A549 (cell line): Measurements from ENCODE around the gene RAPGEF6. TPM values are rescaled to one million over a fixed set of nuclear protein-coding genes. Genes with fewer than 3 reads are reported as not detected.
"Not testable (repeated sequence)": the region's sequence is repeated elsewhere in the genome, so short reads cannot be mapped to it uniquely, and the experiment has no call there.

ENCODE experiments used
- ATAC-seq, 2 experiments: fragments of 200-7000 bp in 1 of 2; fragments of >200 bp in 1 of 2; cut with Nextera tagmentation in 1 of 2; cut with Tn5 transposase in 1 of 2; 3 replicates each; pipeline versions ENCODE4 v1.8.0 to v1.9.1; 2018 to 2020; ENCODE audit warnings: mild to moderate bottlenecking in 1 of 2, moderate library complexity in 1 of 2
- CTCF ChIA-PET: fragments of 300-600 bp; sonication (Branson Sonifier 250); formaldehyde crosslinking; extraction: SDS; loops from one replicate; lab custom pipeline; 2021; ENCODE audit warnings: antibody characterized with exemption, inconsistent platforms; lab: Yijun Ruan, JAX
- POLR2A ChIA-PET: fragments of 350-600 bp; formaldehyde crosslinking; extraction: SDS; loops from one replicate; lab custom pipeline; 2021; ENCODE audit warnings: antibody characterized with exemption, inconsistent platforms; lab: Yijun Ruan, JAX
- DNase-seq, 2 experiments: peaks; one replicate each; pipeline versions ENCODE4 v3.0.0 to v3.0.0-alpha.2; 2011 to 2016; ENCODE audit warnings: low read depth in 1 of 2, low spot score in 1 of 2
- FAIRE-seq: peaks from 2 replicates; lab custom pipeline; 2011; peaks lifted over from hg19 to GRCh38; lab: Jason Lieb, UNC
- H3K27ac ChIP-seq, 2 experiments: fragments of >200 bp; sonication (Bioruptor Twin); formaldehyde crosslinking; 3 replicates each; pipeline ENCODE4 v1.5.1; 2016 to 2017
- H3K4me1 ChIP-seq: fragments of >200 bp; sonication (Bioruptor Twin); formaldehyde crosslinking; 3 replicates; pipeline ENCODE4 v1.6.1; 2016
- H3K4me2 ChIP-seq: fragments of >200 bp; sonication (Bioruptor Twin); formaldehyde crosslinking; 3 replicates; pipeline ENCODE4 v1.6.1; 2016
- H3K4me3 ChIP-seq: fragments of >200 bp; sonication (Bioruptor Twin); formaldehyde crosslinking; 3 replicates; pipeline ENCODE4 v1.5.1; 2016
- H3K9me3 ChIP-seq: fragments of >200 bp; sonication (Bioruptor Twin); formaldehyde crosslinking; 3 replicates; pipeline ENCODE4 v1.6.1; 2016
- BHLHE40 ChIP-seq: IDR thresholded peaks from 2 replicates; pipeline ENCODE4 v1.6.1; 2012; ENCODE audit warnings: low read depth, low read length, inconsistent platforms
- CBX2 ChIP-seq: fragments of 200-600 bp; sonication (generic); IDR thresholded peaks from 2 replicates; pipeline ENCODE4 v1.6.1; 2016; ENCODE audit warnings: low read depth, mild to moderate bottlenecking, borderline replicate concordance
- CBX8 ChIP-seq: fragments of 200-600 bp; sonication (generic); IDR thresholded peaks from 2 replicates; pipeline ENCODE4 v1.6.1; 2016
- CHD2 ChIP-seq: fragments of 150-350 bp; IDR thresholded peaks from 2 replicates; pipeline ENCODE4 v1.6.1; 2014; ENCODE audit warnings: low read length; ENCODE audit not compliant: partially characterized antibody
- CTCF ChIP-seq: fragments of >200 bp; sonication (Bioruptor Twin); formaldehyde crosslinking; IDR thresholded peaks from 3 replicates; pipeline ENCODE4 v1.5.1; 2016
- E2F6 ChIP-seq: IDR thresholded peaks from 2 replicates; pipeline ENCODE4 v1.6.1; 2012; ENCODE audit warnings: low read depth, borderline replicate concordance
- EHMT2 ChIP-seq: fragments of 200-600 bp; sonication (generic); IDR thresholded peaks from 2 replicates; pipeline ENCODE4 v1.6.1; 2016; ENCODE audit warnings: antibody characterized with exemption, low read depth, mild to moderate bottlenecking, moderate library complexity
- FOSL2 ChIP-seq, 2 experiments: fragments of 450-650 bp in 1 of 2; fragments of >200 bp in 1 of 2; sonication (Bioruptor Twin) in 1 of 2; formaldehyde crosslinking; IDR thresholded peaks; 2 replicates each; pipeline versions ENCODE4 v1.5.0 to v1.6.1; 2016 to 2020; ENCODE audit warnings: mild to moderate bottlenecking in 1 of 2, moderate library complexity in 1 of 2
- HDAC2 ChIP-seq: fragments of 200-600 bp; sonication (generic); IDR thresholded peaks from 2 replicates; pipeline ENCODE4 v1.6.1; 2016
- HOXB13 ChIP-seq: fragments of 250-450 bp; sonication (Bioruptor Pico); IDR thresholded peaks from 2 replicates; pipeline ENCODE4 v1.5.0; 2020; ENCODE audit warnings: low read depth, mild to moderate bottlenecking, moderate library complexity
- JUN ChIP-seq, 2 experiments: fragments of >200 bp; sonication (Bioruptor Twin); formaldehyde crosslinking; IDR thresholded peaks; 2 replicates in 1 of 2; 3 replicates in 1 of 2; pipeline ENCODE4 v1.6.1; 2016 to 2017
- JUNB ChIP-seq: fragments of >200 bp; sonication (Bioruptor Twin); formaldehyde crosslinking; IDR thresholded peaks from 2 replicates; pipeline ENCODE4 v1.6.1; 2016
- KDM1A ChIP-seq: fragments of 200-600 bp; sonication (generic); IDR thresholded peaks from 2 replicates; pipeline ENCODE4 v1.6.1; 2016; ENCODE audit warnings: low read depth, mild to moderate bottlenecking
- KDM5A ChIP-seq: fragments of 200-600 bp; sonication (generic); IDR thresholded peaks from 2 replicates; pipeline ENCODE4 v1.6.1; 2016; ENCODE audit warnings: antibody characterized with exemption, mild to moderate bottlenecking
- MAFK ChIP-seq: fragments of 450-650 bp; IDR thresholded peaks from 2 replicates; pipeline ENCODE4 v1.6.1; 2014; ENCODE audit not compliant: partially characterized antibody
- MYC ChIP-seq: IDR thresholded peaks from 2 replicates; pipeline ENCODE4 v1.6.1; 2012; ENCODE audit warnings: mild to moderate bottlenecking, inconsistent platforms, low read length, improper control_type of control experiment, borderline replicate concordance
- NPAS2 ChIP-seq: fragments of 250-450 bp; sonication (Bioruptor Pico); IDR thresholded peaks from 2 replicates; pipeline ENCODE4 v1.8.0; 2022; ENCODE audit warnings: mild to moderate bottlenecking, moderate library complexity, borderline replicate concordance
- RARB ChIP-seq: fragments of 250-450 bp; sonication (Bioruptor Pico); IDR thresholded peaks from 2 replicates; pipeline ENCODE4 v1.8.0; 2021; ENCODE audit warnings: mild to moderate bottlenecking, moderate library complexity
- RCOR1 ChIP-seq: fragments of 150-350 bp; IDR thresholded peaks from 2 replicates; pipeline ENCODE4 v1.6.1; 2014; ENCODE audit warnings: antibody characterized with exemption, low read length, low read depth
- RFX5 ChIP-seq: fragments of 450-650 bp; IDR thresholded peaks from 2 replicates; pipeline ENCODE4 v1.7.1; 2014; ENCODE audit warnings: antibody characterized with exemption, mild to moderate bottlenecking, moderate library complexity
- SMC3 ChIP-seq: fragments of >200 bp; sonication (Bioruptor Twin); formaldehyde crosslinking; IDR thresholded peaks from 3 replicates; pipeline ENCODE4 v1.6.1; 2018; ENCODE audit warnings: inconsistent platforms
- TFCP2L1 ChIP-seq: fragments of 250-450 bp; sonication (Bioruptor Pico); IDR thresholded peaks from 2 replicates; pipeline ENCODE4 v1.5.0; 2021; ENCODE audit warnings: mild to moderate bottlenecking
- TP53 ChIP-seq: fragments of 250-450 bp; sonication (Bioruptor Pico); IDR thresholded peaks from 2 replicates; pipeline ENCODE4 v1.5.0; 2021; ENCODE audit warnings: mild to moderate bottlenecking, moderate library complexity
- ZC3H11A ChIP-seq: fragments of 450-650 bp; IDR thresholded peaks from 2 replicates; pipeline ENCODE4 v1.6.1; 2014; ENCODE audit warnings: antibody characterized with exemption, mild to moderate bottlenecking
- WGBS: methylation state at CpG from one replicate; pipeline ENCODE4 v1.1.6; 2017; ENCODE audit errors: missing lambda C conversion rate; 5-methylcytosine and 5-hydroxymethylcytosine counted together
- polyA plus RNA-seq, 4 experiments: library from polyadenylated mRNA; depleted of rRNA in 3 of 4; stranded (reverse); fragments of >200 nt; fragmentation: RNase III in 1 of 4; extraction: RNeasy Plus Mini Kit Qiagen cat#74134 plus additional on column Dnase treatment in 1 of 4; gene quantifications; 2 replicates in 3 of 4; 3 replicates in 1 of 4; pipeline ENCODE4 v1.2.3, GENCODE V29; 2011 to 2017
- TF ChIP-seq, protein P1 (sequence below): fragments of >200 bp; sonication (Bioruptor Twin); formaldehyde crosslinking; IDR thresholded peaks from 2 replicates; pipeline ENCODE4 v1.6.1; 2016
- TF ChIP-seq, protein P2 (sequence below): fragments of 200-600 bp; sonication (generic); IDR thresholded peaks from 2 replicates; pipeline ENCODE4 v1.6.1; 2016; ENCODE audit warnings: antibody characterized with exemption, mild to moderate bottlenecking, moderate library complexity

RAPGEF6 gene
- polyA plus RNA-seq, 2 of the 4 experiments (the other 2 are of a cell fraction): 5.9 to 15.2 TPM

DNA sequence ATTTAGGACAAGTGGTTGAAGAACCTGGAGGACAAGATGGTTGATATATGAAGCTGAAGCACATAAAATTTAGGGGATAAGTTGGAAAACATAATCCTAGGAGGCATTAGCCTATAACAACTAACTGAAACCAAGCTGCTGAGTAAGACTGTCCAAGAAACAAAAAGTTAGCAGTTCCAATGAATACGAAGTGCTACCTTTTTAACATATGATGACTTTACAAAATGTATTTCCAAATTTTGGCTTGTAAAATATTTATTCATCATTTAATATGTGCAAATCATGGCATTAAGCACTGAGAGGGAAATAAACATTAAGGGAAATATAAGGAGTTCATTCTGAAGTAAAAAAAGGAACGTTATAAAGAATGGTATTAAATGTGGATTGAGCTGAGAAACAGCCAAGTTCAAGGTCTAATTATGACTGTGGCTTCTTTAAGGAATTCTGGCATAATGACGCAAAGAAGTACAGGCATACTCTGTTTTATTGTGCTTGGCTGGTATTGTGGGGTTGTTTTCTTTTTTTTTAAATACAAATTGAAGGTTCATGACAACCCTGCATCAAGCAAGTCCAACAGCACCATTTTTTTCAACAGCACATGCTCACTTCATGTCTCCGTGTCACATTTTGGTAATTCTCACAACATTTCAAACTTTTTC is 7.7 kb downstream of the RAPGEF6 start:
- WGBS: 94% methylated on average over 4 of the region's 4 CpGs
- ATAC-seq (no peak), FAIRE-seq (no peak), DNase-seq (no peak)
- ChIA-PET CTCF (interaction anchor here (0.7 kb wide), 1 partner anchor 12 kb away, joined by 3 read pairs; no protein-coding TSS in a partner anchor), POLR2A (no interaction called here)
- H3K4me3 ChIP-seq: no peak overlapping the region
- no peak for TF ChIP-seq NPAS2 (CRISPR knock-in tag)
- peak; percentile 4 for TF ChIP-seq MAFK
- no peaks in the 10 kb centered on the region for H3K9me3 ChIP-seq
- no peak overlapping the region for H3K27ac ChIP-seq
- H3K4me1 ChIP-seq: peaks cover 31% of the 10 kb centered on the region
- H3K4me2 ChIP-seq: no peak overlapping the region

DNA sequence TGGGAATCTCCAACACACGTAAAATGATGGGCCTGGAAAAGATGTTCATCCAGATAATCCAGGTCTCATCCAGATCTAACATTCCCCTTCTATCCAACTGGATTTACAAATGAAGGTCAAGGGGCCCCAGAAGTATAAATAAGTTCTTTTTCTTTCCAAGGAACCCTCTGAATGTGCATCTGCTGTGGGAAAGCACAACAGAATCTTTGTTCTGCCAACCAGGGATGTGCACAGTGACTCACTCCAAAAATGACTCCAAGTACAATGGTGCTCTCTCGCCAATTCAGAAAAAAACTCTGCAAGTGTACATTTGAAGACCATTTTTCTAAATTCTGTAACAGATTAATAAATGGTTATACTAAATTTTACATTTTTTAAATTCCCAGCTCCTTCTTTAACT is 12.4 kb downstream of the RAPGEF6 start:
- ChIA-PET CTCF (no interaction called here), POLR2A (no interaction called here)
- no peak for DNase-seq
- WGBS: 91% methylated on average over 2 of the region's 2 CpGs
- H3K9me3 ChIP-seq: no peaks in the 10 kb centered on the region
- no peak overlapping the region for H3K4me3 ChIP-seq
- no peaks in the 10 kb centered on the region for H3K4me1 ChIP-seq
- H3K4me2 ChIP-seq: no peak overlapping the region
- FAIRE-seq: no peak
- no peak for TF ChIP-seq RARB (CRISPR knock-in tag)
- TF ChIP-seq CHD2: no peak
- no peak for TF ChIP-seq CBX2
- no peak for TF ChIP-seq TP53 (CRISPR knock-in tag)
- no peak for TF ChIP-seq KDM5A
- TF ChIP-seq RFX5: no peak
- TF ChIP-seq JUNB: no peak
- TF ChIP-seq HOXB13: no peak
- no peak for TF ChIP-seq RCOR1
- TF ChIP-seq FOSL2 (IDR thresholded peaks at IDR 0.05): no peak
- no peak for TF ChIP-seq FOSL2 (CRISPR knock-in tag; IDR thresholded peaks at IDR 0.05)
- TF ChIP-seq SMC3: no peak
- no peak for TF ChIP-seq EHMT2
- TF ChIP-seq MYC: no peak
- no peak for TF ChIP-seq ZC3H11A
- no peak for TF ChIP-seq HDAC2
- no peak for TF ChIP-seq NPAS2 (CRISPR knock-in tag)
- TF ChIP-seq BHLHE40: no peak
- no peak for TF ChIP-seq CTCF
- TF ChIP-seq, all 56 proteins: peak for 0
- no peak for ATAC-seq
- H3K27ac ChIP-seq: no peak overlapping the region

DNA sequence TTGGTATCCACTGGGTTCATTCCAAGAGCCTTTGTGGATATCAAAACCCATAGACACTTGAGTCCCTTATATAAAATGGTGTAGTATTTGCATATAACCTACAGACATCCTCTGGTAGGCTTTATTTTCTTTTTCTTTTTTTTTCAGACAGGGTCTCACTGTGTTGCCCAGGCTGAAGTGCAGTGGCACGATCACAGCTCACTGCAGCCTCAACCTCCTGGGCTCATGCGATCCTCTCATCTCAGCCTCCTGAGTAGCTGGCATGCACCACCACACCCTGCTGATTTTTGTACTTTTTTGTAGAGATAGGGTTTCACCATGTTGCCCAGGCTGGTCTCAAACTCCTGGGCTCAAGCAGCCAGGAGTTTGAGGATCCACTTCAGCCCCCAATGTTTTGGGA is 13.9 kb downstream of the RAPGEF6 start:
- H3K4me3 ChIP-seq, POLR2A ChIA-PET, H3K4me1 ChIP-seq, H3K4me2 ChIP-seq, ATAC-seq, H3K9me3 ChIP-seq, CTCF ChIA-PET, H3K27ac ChIP-seq, FAIRE-seq, DNase-seq: not testable (repeated sequence)
- 97% methylated on average over 2 of the region's 2 CpGs for WGBS

- Histone ChIP-seq H3K4me1 (peaks cover 3% of the 10 kb centered on the region; the same call in 1 of the 3 replicates), H3K4me2 (no peak overlapping the region), H3K4me3 (no peak overlapping the region), H3K9me3 (no peaks in the 10 kb centered on the region), H3K27ac (no peak overlapping the region)
- FAIRE-seq: no peak
- DNase-seq: no peak
- ATAC-seq: no peak
- WGBS: 82% methylated on average over 8 of the region's 8 CpGs
- ChIA-PET POLR2A (no interaction called here), CTCF (interaction anchor here (1.0 to 4.2 kb wide), 2 partner anchors 12 to 29 kb away, joined by 3 to 18 read pairs; no protein-coding TSS in a partner anchor)
- TF ChIP-seq CBX8 (no peak), E2F6 (no peak), BHLHE40 (no peak), KDM1A (no peak), JUNB (no peak), RCOR1 (no peak), JUN (IDR thresholded peaks at IDR 0.05) (no peak), TFCP2L1 (CRISPR knock-in tag) (no peak), ZC3H11A (no peak)
- TF ChIP-seq, protein P1, sequence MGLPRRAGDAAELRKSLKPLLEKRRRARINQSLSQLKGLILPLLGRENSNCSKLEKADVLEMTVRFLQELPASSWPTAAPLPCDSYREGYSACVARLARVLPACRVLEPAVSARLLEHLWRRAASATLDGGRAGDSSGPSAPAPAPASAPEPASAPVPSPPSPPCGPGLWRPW: no peak
- TF ChIP-seq, protein P2, sequence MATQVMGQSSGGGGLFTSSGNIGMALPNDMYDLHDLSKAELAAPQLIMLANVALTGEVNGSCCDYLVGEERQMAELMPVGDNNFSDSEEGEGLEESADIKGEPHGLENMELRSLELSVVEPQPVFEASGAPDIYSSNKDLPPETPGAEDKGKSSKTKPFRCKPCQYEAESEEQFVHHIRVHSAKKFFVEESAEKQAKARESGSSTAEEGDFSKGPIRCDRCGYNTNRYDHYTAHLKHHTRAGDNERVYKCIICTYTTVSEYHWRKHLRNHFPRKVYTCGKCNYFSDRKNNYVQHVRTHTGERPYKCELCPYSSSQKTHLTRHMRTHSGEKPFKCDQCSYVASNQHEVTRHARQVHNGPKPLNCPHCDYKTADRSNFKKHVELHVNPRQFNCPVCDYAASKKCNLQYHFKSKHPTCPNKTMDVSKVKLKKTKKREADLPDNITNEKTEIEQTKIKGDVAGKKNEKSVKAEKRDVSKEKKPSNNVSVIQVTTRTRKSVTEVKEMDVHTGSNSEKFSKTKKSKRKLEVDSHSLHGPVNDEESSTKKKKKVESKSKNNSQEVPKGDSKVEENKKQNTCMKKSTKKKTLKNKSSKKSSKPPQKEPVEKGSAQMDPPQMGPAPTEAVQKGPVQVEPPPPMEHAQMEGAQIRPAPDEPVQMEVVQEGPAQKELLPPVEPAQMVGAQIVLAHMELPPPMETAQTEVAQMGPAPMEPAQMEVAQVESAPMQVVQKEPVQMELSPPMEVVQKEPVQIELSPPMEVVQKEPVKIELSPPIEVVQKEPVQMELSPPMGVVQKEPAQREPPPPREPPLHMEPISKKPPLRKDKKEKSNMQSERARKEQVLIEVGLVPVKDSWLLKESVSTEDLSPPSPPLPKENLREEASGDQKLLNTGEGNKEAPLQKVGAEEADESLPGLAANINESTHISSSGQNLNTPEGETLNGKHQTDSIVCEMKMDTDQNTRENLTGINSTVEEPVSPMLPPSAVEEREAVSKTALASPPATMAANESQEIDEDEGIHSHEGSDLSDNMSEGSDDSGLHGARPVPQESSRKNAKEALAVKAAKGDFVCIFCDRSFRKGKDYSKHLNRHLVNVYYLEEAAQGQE: no peak
These were observed 15.9 kb downstream of the RAPGEF6 start for GRCh38 chr5:131619102-131619501.
